Stimulated activated CD4-positive, alpha-beta T cell treated with anti-CD3 and anti-CD28 coated beads, Interleukin-12 subunit alpha, Interleukin-12 subunit beta, amount 100 ng/mL, for 24 hours (primary cell): ENCODE results near the gene SUSD1.
A peak's percentile ranks its signal among the peaks of the same experiment; 100 is the strongest.

Experiments used
- DNase-seq, 2 experiments: peaks; one replicate each; pipeline ENCODE4 v3.0.0-alpha.2; 2020; ENCODE audit warnings: low read depth in 2 of 2

Gene SUSD1

DNA sequence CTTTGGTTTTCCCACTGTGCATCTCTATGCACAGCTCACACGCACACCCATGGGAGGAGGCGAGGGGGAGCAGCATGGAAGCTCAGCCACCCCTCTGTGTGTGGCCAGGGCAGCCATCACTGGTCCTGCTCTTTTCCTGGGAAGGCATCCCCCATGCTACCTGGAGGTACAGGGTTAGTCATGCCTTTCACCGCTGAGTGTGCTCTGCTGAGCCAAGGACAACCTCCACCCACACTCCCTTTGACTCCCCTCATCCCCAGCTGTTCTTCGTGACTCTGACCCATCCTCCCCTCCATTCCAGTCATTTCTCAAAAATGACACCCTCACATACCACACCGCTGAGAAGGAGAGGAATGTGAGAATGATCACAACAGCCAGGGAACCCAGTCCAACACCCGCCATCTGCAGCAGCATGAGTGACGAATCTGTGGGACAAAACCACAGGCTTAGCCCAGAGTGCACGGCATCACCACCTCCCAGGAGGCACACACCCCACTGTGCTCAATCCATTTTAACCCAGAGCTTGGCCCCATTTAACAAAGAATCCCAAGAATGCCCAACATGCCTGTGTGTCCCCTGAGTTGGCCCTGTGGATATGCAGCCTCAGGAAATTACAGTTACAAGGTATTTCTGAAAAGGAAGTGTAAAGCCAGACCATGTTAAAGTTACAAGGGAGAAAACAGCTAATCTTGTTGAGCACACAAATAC lies 133.4 kb downstream of the SUSD1 start:
- no peak for DNase-seq

DNA sequence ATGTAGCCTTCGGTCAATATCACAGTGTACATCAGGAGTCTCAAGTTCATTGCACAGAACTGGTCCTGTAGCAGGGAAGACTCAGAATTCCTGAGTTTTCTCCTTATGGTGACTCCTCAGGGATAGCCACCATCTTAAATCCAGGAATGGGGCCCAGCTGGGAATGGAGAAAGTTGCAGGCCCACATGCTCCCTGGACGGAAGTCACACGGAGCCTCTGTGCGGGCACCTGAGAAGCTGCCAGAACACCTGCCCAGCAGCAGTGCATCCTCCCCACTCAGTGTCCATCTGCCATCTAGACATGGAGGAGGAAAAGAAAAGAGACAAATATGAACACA lies 133.9 kb downstream of the SUSD1 start:
- DNase-seq = no peak

DNA sequence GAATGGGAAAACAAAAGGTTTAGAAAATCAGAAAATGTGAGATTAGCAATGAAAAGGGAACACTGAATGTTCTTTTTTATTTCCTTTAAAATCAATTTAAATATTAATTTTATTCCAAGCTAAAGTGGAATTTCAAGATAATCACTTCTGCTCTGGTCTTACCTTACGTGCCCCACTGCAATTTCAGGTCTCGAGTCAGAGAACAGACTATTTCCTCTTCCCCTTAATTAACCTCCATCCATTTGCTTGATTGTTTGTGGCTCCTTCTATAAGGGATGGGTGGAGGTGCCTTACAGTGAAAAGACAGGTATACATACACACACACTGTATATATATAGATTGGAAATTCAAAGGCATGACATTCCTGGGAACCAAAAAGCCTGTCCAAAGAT lies 137.1 kb downstream of the SUSD1 start:
- DNase-seq = no peak

DNA sequence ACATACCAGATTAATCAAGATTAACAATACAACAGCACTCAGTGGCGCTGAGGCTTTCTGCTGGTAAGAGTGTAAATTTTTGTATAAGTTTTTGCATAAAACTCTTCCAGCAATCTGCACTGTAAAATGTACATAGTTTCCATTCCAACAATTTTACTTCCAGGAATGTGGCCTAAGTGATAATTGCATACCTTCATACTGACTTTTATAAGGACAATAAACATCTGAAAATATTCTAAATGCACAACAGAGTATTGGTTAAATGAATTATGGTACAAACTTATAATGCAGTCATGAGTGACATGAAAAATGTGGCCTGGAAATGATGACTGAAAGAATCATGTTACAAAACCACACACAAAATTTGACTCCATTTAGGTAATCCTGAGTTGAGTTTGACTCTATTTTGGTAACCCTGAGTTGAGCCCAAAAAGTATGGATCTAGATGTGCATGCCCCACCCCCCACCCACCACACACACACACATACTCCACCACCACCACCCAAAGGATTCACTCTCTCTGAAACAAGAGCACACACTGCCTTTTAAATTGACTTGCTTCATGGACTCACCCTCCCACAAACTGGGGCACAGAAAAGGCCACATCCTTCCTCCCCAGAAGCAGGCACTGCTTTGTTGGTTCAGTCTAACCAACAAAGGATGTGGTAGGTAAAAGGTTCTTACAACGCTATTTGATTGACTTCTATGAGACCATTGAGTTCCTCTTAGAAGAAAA lies 137.6 kb downstream of the SUSD1 start:
- DNase-seq = peak; percentile 20 to 55

DNA sequence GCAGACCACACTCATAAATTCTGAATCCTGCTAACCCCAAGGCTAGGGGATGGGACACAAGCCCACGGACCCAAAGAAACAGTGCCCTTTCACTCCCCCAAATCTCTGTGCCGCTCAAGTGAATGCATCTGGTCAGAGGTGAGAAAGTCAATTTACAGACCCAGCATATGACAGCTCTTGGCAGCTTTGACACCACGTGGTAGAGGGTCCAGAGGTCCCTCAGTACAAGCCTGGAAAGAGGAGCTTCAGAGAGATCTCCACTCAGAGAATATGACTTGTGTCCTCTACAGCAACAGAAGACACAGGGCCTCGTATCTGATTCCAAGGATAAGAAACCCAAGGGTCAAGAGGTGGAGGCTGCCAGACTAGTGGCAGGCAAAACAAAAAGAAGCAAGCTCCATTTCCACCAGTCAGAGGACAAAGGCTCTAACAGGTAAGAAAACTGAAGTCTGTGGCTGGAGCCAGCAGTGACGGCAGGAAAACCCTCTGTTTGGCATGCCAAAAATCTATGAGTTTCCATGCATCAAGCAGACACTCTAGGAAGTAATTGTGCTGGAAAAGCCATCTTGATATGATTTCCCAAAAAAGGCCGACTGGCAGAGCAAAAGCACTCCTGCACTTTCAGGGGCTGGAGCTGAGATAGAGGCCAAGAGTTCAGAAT lies 139.8 kb downstream of the SUSD1 start:
- DNase-seq = no peak

DNA sequence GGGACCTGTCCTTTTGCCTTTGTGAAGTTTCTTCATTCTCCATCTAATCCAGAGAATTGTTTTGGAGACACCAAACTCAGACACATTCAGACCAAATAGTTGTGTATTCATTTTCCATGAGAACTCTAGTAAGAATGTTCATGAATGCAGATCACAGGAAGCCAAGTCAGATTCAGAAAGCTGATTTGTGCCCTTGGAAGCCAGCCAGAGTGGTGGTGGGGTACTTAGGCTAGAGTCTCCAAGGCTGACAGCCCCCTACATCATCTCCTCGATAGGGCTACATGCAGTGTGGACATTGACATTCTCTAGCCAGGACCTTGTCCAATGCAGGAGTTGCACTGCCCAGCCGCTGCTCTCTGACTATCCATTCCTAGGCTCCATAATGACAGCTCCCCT lies 140.9 kb downstream of the SUSD1 start:
- DNase-seq = no peak

DNA sequence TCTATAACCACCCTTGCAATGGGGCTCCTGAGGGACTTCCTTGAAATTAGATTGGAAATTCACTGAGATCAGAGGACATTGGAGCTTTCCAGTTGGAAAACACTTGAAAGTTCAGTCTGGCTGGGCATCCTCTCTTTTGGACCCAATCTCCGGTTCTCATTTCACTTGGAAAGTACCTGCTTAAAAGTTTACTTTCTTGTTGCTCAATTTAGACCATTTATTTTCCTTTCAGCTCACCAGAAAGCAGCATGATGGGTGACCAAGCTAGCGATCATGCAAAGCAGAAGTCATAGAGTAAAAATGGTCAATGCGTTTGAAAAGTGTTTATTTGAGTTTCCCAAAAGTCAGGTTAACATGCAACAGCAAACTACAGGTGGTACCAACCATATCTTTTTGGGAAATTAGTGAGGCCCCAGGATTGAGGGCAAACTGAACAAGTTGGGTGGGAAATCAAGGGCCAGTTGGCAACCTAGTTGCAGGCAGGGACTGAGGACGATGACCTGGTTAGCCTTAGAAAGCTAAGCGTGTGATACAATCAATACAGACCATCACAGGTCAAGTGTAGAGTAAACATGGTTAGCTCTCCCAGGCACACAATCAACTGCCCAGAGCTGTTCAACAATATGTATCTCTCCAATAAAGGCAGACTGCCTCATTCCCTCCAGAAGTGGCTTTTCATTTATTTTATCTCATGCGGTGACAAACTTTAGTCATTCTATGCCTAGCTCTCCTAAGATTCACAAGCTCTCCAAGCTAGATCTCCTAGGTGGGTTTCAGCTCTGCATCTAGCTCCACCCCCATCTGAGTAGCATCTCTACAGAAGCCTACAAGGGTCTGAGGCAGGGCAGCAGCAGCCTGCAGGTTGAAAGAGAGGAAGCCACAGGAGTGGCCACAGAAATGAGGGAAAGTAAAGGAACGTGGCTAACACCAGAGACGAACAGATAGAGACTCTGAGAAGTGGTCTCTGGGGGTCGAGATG lies 141.6 kb downstream of the SUSD1 start:
- DNase-seq = no peak

DNA sequence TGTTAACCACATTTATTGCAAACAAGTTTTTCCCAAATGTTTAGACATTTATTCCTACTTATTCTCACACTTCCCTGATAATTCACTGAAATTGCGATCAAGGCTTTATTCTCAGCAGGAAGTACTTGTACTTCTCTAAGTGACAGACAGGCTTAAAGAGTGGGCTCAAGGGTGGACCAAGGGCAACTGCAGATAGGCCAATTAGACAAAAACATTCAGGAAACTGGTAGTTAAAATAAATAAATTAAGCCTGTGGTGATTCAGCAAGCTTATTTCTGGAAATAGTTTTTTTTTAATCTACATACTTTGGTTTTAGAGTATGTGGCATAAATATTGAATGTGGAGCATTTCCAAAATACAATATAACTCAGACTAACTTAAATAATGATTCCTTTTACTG lies 142.4 kb downstream of the SUSD1 start:
- DNase-seq = no peak

DNA sequence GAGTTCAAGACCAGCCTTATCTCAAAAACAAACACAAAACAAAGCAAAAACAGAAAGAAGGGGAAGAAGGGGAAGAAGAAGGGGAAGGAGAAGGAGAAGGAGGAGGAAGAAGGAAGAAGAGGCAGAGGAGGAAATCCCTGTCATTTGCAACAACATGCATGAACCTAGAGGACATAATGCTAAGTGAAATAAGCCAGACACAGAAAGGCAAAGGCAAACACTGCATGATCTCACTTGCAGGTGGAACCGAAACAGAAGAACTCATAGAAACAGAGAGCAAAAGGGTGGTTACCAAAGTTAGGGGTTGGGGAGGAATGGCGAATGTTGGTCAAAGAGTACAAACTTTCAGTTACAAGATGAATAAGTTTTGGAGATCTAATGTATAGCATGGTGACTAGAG lies 143.1 kb downstream of the SUSD1 start:
- no peak for DNase-seq

DNA sequence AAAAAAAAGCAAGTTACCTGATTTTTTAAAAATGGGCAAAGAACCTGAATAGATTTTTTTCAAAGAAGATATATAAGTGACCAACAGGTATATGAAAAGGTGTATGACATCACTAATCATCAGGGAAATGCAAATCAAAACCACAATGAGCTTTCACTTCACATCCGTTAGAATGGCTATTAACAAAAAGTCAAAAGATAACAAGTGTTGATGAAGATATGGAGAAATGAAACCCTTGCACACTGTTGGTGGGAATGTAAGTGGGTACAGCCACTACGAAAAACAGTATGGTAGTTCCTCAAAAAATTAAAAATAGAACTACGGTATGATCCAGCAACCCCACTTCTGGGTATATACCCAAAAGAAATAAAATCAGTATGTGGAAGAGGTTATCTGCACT lies 143.7 kb downstream of the SUSD1 start:
- no peak for DNase-seq

DNA sequence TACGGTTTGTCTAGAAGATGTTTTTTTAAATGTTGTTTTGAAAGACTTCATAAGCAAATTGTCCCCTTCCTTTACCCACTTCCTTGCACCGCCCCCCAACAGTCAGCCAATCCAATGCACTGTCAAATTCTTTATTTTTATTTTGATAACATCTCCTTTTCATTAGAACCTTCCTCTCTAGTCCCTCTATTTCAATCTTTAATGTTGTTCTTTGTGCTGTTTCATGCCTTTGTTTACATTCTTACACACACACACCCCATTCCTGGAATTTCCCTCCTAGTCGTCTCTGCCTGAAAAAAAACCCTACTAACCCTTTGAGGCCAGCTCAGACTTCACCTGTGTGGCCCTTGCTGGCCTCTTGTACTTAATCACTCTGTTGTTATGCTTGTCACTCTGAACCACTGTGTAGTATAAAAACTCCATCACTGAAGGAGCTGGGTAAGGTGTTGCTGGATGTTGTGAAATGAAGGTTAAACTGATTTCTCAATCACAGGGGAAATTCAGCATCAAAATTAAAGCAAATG lies 145.1 kb downstream of the SUSD1 start:
- no peak for DNase-seq

DNA sequence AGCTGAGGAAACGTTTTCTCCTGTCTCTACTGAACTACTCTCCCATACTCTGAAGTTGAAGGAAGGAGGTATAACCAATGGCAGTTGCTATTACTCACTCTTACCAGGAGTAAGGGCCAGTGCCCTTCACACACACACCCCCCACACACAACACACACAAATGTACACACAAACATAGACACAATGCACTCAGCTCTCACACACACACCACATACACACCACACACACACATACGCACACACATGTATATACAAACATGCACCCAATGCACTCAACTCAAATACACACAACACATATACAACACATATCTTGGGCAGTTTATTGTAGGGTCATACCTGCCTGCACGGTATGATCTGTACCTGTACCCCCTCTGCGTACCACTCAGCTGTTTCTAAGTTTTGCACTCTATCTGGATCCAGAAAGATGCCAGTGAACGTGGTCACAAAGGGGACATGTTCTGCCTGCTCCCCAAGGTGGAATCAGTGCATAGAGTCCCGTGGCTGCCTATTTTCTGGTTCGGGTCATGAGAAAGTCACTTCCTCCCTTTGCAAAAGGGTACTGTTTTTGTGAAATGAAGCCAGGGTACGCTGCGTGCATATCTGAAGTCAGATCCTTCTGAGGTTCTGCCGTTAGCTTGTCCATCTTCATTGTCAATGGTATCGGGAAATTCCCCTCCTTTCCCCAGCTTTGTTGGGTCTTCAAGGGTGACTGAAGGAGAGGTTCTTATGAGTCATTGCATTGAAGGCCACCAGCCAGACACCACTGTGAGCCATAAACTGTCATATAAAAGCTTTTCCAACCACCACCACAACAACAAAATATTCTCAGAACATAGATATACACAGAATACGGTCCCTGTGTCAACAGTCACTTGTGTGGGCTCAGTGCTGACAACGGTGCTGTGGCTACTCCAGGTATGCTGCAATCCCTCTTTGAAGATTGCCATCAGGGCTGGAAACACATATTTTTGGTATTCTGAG lies 146.6 kb downstream of the SUSD1 start:
- DNase-seq = no peak

DNA sequence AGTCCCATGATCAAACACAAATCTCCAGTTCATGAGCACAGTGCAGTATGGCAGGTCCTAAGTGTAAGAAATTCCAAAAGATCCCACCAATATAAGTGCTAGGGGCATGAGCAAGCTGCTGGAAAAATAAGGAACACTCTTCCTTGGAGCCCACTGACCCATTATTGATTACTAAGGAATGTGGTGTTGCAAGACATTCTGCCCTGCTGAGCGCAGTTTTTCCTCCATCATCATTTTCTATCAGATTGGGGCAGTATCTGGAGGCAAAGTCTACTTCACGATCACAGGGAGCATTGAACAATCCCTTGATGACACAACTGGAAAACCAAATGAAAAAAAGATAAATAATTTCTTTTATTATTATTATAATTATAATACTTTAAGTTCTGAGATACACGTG lies 149.2 kb downstream of the SUSD1 start:
- DNase-seq = no peak

DNA sequence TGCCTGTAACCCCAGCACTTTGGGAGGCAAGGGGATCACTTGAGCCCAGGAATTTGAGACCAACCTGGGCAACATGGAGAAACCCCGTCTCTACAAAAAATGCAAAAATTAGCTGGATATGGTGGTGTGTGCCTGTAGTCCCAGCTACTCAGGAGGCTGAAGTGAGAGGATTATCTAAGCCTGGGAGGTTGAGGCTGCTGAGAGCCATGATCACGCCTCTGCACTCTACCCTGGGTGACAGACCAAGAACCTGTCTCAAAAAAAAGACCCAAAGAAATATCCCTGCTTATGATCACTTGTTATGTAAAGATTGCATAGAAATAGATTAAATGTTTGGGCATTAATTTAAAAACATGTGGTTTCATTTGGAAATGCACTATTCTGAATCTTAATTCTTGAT lies 153.4 kb downstream of the SUSD1 start:
- DNase-seq = no peak

DNA sequence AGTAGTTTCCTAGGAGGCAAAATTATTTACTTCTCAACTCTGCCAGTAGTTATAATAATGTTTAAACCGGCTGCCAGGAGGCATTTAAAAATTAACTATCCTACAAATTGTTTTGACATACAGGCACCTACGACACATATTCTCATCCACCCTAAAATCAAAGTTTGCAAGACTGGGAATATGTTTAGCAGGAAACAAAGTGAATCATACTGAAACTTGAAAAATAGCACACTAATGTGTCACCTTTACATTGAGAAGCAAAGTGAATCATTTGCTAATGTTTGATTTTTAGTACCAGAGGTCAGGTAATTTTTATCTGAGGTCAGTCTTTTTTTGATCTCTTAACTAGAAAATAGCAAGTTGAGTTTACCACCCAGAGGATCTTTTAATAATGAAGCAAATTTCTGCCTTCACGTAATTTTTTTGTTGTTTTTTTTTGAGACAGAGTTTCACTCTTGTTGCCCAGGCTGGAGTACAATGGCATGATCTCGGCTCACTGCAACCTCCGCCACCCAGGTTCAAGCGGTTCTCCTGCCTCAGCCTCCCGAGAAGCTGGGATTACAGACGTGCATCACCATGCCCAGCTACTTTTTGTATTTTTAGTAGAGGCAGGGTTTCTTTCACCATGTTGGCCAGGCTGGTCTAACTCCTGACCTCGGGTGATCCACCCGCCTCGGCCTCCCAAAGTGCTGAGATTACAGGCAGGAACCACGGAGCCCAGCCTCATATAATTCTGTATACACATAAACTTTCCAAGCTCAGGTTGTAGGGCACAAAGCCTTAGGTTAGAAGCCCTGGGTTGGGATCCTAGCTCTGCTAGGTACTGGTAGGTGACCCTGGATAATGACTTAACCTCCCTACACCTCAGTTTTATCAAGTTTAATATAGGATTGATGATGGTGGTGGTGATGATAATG lies 154.2 kb downstream of the SUSD1 start:
- DNase-seq = no peak

DNA sequence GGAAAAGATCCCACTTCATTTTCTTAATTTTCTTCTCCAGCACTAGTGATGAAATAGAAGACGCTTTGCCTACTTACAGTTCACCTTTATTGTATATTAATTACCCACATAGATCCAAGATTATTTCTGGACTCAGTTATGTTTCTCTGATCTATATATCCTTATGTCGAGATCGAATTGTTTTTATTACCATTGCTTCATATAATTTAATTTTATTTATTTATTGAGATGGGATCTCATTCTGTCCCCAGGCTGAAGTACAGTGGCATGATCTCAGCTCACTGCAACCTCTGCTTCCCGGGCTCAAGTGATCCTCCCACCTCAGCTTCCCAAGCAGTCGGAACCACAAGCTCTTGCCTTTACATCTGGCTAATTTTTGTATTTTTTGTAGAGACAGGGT lies 157.2 kb downstream of the SUSD1 start:
- no peak for DNase-seq

DNA sequence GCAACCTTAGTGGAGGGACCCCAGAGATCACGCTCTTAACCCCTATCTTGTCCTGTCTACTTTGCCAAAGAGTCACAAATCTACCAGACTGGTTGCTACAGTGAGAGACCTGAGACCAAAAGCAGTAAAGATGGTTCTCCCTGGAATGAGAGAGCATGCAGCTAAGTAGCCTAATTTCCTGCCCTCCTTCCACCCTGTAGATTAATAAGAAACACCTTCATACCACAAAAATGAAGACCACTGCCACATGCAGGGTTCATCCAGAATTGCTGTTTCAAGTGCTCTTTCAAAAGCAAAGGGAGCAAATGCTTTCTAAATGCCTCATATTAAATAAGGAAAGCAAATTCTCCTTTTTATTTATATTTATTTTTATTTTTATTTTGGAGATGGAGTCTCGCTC lies 159.4 kb downstream of the SUSD1 start:
- no peak for DNase-seq

DNA sequence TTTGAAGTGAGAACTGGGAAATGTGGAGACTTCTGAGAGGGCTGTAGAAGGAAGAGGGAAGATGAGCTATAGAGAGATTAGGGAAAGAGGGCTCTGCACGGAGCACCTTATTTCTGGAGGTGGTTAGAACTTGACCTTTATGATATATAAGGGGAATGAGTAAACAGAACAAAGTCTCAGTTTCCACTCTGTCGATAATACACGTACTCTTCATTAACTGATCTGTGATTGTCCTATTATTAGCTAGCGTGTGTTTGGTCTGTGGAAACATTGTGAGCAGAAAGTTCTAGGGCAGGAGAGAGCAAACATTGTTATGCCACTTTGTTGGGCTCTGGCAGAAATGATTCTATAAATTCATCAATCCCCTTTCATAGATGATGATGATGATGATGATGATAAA lies 159.9 kb downstream of the SUSD1 start:
- no peak for DNase-seq

DNA sequence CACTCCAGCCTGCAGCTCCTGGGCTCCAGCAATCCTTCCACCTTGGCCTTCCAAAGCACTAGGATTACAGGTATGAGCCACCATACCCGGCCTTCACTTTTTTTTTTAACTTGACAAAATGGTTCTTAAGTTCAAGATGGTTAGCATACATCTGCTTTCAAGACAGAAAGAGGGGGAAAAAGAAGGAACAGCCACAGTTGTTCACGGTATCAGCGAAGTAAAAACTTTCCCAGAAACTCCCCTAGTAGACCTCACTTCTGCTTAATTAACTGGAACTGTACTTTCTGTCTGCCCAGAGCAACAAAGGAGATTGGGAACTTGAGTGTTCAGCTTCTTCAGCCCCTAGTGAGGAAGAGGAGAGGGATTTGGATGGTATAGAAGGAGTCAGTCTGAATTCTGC lies 161.8 kb downstream of the SUSD1 start:
- DNase-seq = no peak
